Breast epithelium (tissue), 3 donors: ENCODE measurements around the gene SETBP1.

Source experiments
- CTCF ChIP-seq, 3 donors: fragments of 450-650 bp; IDR thresholded peaks; one replicate each; pipeline ENCODE4 v1.5.1; 2016 to 2017; ENCODE audit warnings: antibody characterized with exemption in 3 of 3, mild to moderate bottlenecking in 3 of 3, moderate library complexity in 3 of 3
- POLR2A ChIP-seq: fragments of 450-650 bp; IDR thresholded peaks from one replicate; pipeline ENCODE4 v1.6.1; 2016; ENCODE audit warnings: antibody characterized with exemption, mild to moderate bottlenecking, moderate library complexity
- POLR2AphosphoS5 ChIP-seq, 3 donors: sonication (generic); formaldehyde crosslinking; IDR thresholded peaks; one replicate each; pipeline ENCODE4 v1.6.1; 2017; ENCODE audit warnings: antibody characterized with exemption in 3 of 3

GRCh38 chr18:44793194-44793593, 112.5 kb downstream of the SETBP1 start:
- TF ChIP-seq CTCF (IDR thresholded peaks at IDR 0.05) (no peak), POLR2A (no peak), POLR2AphosphoS5 (IDR thresholded peaks at IDR 0.05) (no peak)
